Kidney epithelial cell (primary cell): ENCODE results near the gene LATS2. TPM values are rescaled to one million over a fixed set of nuclear protein-coding genes. Genes with fewer than 3 reads are reported as not detected.

Experiments
- DNase-seq: peaks from one replicate; pipeline ENCODE4 v3.0.0-alpha.2; 2010; ENCODE audit warnings: low read depth
- H3K27me3 ChIP-seq: 2 replicates; pipeline ENCODE4 v1.6.0; 2011; ENCODE audit warnings: low read length; ENCODE audit not compliant: control insufficient read depth, insufficient read depth
- H3K36me3 ChIP-seq: 2 replicates; pipeline ENCODE4 v1.5.1; 2011; ENCODE audit warnings: low read length; ENCODE audit not compliant: control insufficient read depth, insufficient read depth
- H3K4me3 ChIP-seq: 2 replicates; pipeline ENCODE4 v1.5.1; 2011; ENCODE audit warnings: low read depth, mild to moderate bottlenecking, control low read depth, low read length
- CTCF ChIP-seq: IDR thresholded peaks from 2 replicates; pipeline ENCODE4 v1.5.1; 2011; ENCODE audit warnings: mild to moderate bottlenecking, moderate library complexity, low read length, control low read depth, inconsistent platforms; ENCODE audit not compliant: insufficient read depth, poor library complexity, severe bottlenecking
- total RNA-seq: library from RNA; depleted of rRNA; stranded (reverse); fragments of >200 nt; gene quantifications from 2 replicates; pipeline ENCODE4 v1.2.3, GENCODE V29; 2015

LATS2 gene
- total RNA-seq, 1 donor from 2014 or later = 20.2 TPM

DNA sequence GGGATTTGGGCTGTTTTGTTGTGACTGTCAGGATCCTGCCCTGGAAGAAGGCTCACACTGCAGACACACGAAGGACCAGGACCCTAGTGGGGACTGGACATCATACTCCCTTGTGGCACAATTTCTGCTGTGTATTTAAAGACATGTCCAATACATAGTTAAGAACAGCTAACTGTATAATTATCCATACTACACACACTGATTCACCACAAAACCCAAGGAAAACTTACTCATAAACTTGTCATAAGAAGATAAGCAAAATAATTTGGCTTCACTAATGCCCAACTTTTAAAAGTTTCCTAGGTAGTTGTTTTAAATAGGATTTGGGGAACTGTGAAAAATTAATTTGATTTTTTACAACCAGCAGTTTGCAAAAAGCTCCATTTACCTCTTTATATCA is 46.1 kb downstream of the LATS2 start:
- no peaks in the 10 kb centered on the region for H3K27me3 ChIP-seq
- no peak for TF ChIP-seq CTCF
- H3K36me3 ChIP-seq = no peaks in the 10 kb centered on the region
- no peak for DNase-seq
- no peak overlapping the region for H3K4me3 ChIP-seq

GRCh38 chr13:21014502-21015170 is 46.8 kb downstream of the LATS2 start:
- TF ChIP-seq CTCF = no peak
- DNase-seq = peak; percentile 43
- Histone ChIP-seq H3K4me3 (no peak overlapping the region), H3K27me3 (no peaks in the 10 kb centered on the region), H3K36me3 (no peaks in the 10 kb centered on the region)

- H3K27me3 ChIP-seq = no peaks in the 10 kb centered on the region
- TF ChIP-seq CTCF = no peak
- DNase-seq = no peak
- H3K36me3 ChIP-seq = no peaks in the 10 kb centered on the region
- H3K4me3 ChIP-seq = no peak overlapping the region
These were observed 47.3 kb downstream of the LATS2 start for GRCh38 chr13:21014139-21014501.

GRCh38 chr13:21013682-21014038 is 47.7 kb downstream of the LATS2 start:
- DNase-seq = no peak
- no peak overlapping the region for H3K4me3 ChIP-seq
- no peak for TF ChIP-seq CTCF
- H3K27me3 ChIP-seq = no peaks in the 10 kb centered on the region
- no peaks in the 10 kb centered on the region for H3K36me3 ChIP-seq

DNA sequence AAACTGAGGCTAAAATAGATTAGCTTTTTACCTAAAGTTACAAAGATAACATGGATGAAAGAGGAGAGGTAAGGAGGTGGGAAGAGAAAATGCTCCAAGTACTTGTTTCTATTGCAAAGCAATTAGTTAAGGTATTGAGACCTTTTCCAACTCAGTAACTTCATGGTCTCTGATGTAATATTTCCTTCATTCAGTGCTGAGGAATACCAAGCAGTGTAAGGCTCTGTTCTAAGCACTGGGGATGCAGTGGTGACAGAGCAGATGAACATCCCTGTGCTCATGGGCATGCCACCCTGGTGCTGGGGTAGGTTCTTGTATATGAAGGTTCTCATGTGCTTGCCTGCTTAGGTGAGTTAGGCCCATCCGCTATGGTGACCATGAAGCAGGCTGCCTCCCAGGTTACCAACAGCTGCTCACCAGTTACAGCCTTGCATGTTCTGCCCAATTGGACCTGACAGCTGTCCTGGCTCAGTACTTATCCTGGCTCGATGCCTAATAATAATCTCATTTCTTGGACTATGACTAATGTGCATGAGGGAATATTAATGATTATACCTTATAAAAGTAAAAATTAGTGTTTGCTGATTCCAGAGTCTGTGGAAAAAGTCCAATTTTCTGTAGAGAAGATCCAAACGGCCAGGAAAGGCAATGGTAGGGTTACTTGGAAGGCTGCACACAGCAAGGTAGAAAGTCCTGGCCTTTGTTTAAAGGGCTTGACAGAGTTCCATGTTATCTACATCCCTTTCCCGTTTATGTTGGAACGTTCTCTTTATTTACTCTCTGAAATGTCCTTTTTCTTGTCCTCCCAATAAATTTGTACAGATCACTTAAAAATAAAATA is 48.3 kb downstream of the LATS2 start:
- H3K4me3 ChIP-seq = no peak overlapping the region
- TF ChIP-seq CTCF = no peak
- no peaks in the 10 kb centered on the region for H3K36me3 ChIP-seq
- no peak for DNase-seq
- no peaks in the 10 kb centered on the region for H3K27me3 ChIP-seq
